AG10803 (cell line): ENCODE measurements around the gene SLC25A44.

Experiments
- DNase-seq: peaks from one replicate; pipeline ENCODE4 v3.0.0; 2010; ENCODE audit warnings: low read depth
- H3K4me3 ChIP-seq: 2 replicates; pipeline ENCODE4 v1.5.1; 2011; ENCODE audit warnings: mild to moderate bottlenecking, low read length, control low read depth
- TF ChIP-seq, protein P1 (sequence below): conservative IDR thresholded peaks from 2 replicates; pipeline ENCODE4 v1.5.1; 2011; ENCODE audit warnings: mild to moderate bottlenecking, low read length, control low read depth, inconsistent platforms

SLC25A44 gene

DNA sequence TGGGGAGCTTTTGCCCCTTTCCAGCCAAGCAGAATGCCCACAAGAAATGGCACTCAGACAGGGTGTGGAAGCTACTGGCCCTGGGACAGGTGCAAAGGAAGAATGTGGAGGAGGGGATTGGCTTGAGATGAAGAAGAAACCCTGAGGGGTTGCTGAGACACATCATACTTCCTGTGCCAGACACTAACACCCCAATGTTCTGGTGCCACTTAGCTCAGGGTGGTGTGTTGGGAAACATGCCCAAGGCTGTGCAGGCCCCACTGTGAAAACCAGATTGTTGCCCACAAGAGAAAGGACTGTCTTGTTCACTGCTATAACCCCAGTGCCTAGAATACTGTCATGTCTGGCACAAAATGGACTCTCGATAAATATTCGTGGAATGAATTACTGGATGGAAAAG, 63.8 kb downstream of the SLC25A44 start:
- H3K4me3 ChIP-seq: no peak overlapping the region
- no peak for DNase-seq
- TF ChIP-seq, protein P1, sequence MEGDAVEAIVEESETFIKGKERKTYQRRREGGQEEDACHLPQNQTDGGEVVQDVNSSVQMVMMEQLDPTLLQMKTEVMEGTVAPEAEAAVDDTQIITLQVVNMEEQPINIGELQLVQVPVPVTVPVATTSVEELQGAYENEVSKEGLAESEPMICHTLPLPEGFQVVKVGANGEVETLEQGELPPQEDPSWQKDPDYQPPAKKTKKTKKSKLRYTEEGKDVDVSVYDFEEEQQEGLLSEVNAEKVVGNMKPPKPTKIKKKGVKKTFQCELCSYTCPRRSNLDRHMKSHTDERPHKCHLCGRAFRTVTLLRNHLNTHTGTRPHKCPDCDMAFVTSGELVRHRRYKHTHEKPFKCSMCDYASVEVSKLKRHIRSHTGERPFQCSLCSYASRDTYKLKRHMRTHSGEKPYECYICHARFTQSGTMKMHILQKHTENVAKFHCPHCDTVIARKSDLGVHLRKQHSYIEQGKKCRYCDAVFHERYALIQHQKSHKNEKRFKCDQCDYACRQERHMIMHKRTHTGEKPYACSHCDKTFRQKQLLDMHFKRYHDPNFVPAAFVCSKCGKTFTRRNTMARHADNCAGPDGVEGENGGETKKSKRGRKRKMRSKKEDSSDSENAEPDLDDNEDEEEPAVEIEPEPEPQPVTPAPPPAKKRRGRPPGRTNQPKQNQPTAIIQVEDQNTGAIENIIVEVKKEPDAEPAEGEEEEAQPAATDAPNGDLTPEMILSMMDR: no peak

- TF ChIP-seq, protein P1: no peak
- DNase-seq: no peak
- H3K4me3 ChIP-seq: no peak overlapping the region
Measured at GRCh38 chr1:156258859-156259258, 65.0 kb downstream of the SLC25A44 start.

- TF ChIP-seq, protein P1: no peak
- no peak overlapping the region for H3K4me3 ChIP-seq
- no peak for DNase-seq
Measured at GRCh38 chr1:156259805-156260204, 65.9 kb downstream of the SLC25A44 start.

DNA sequence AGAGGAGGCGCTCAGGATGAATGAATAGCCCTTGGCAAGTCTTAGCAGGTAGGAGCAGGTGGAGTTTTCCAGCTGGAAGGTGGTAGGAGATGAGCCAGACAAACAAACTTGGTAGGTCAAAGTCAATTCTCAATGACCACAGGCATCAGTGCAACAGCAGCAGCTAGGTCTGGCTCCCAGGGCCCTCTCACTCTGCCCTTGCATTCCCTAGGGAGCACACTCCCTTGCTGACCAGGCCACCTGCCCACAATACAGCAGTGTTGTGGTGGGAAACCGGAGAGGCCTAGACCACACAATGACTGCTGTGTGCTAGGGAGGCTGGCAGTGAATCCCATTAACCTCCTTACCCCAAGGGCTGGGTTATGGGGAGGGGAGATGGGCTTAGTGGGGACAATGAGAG, 67.0 kb downstream of the SLC25A44 start:
- no peak overlapping the region for H3K4me3 ChIP-seq
- no peak for DNase-seq
- TF ChIP-seq, protein P1: no peak
